GM18502 (cell line): Measurements from ENCODE around the gene CPLANE1.

Experiments used
- ATAC-seq: cut with Tn5 transposase; IDR thresholded peaks from one replicate; pipeline ENCODE4 v1.9.1; 2021; ENCODE audit warnings: mild to moderate bottlenecking; ENCODE audit not compliant: unreplicated experiment, poor library complexity

CPLANE1 gene

GRCh38 chr5:37077146-37077545 is 172.0 kb downstream of the CPLANE1 start:
- ATAC-seq = no peak

- ATAC-seq = no peak
Measured at GRCh38 chr5:37075399-37075950, 173.7 kb downstream of the CPLANE1 start.

GRCh38 chr5:37071901-37072581 is 177.1 kb downstream of the CPLANE1 start:
- no peak for ATAC-seq

- ATAC-seq = no peak
Measured at GRCh38 chr5:37071487-37071886, 177.7 kb downstream of the CPLANE1 start.

- no peak for ATAC-seq
Measured at GRCh38 chr5:37064442-37064841, 184.7 kb downstream of the CPLANE1 start.

GRCh38 chr5:37063739-37064138 is 185.4 kb downstream of the CPLANE1 start:
- no peak for ATAC-seq

GRCh38 chr5:37060030-37060429 is 189.1 kb downstream of the CPLANE1 start:
- ATAC-seq = no peak

- no peak for ATAC-seq
Measured at GRCh38 chr5:37056762-37057161, 192.4 kb downstream of the CPLANE1 start.
